GM19397 (cell line): ENCODE results near the gene TMEM229A.
"Not testable (repeated sequence)": the region's sequence is repeated elsewhere in the genome, so short reads cannot be mapped to it uniquely, and the experiment has no call there.

Source experiments
- ATAC-seq: cut with Tn5 transposase; IDR thresholded peaks from one replicate; pipeline ENCODE4 v1.9.1; 2021; ENCODE audit warnings: mild to moderate bottlenecking, moderate library complexity; ENCODE audit not compliant: unreplicated experiment

TMEM229A gene

GRCh38 chr7:124033095-124033806, 384 bp upstream of the TMEM229A start:
- ATAC-seq, result peak; percentile 33

DNA sequence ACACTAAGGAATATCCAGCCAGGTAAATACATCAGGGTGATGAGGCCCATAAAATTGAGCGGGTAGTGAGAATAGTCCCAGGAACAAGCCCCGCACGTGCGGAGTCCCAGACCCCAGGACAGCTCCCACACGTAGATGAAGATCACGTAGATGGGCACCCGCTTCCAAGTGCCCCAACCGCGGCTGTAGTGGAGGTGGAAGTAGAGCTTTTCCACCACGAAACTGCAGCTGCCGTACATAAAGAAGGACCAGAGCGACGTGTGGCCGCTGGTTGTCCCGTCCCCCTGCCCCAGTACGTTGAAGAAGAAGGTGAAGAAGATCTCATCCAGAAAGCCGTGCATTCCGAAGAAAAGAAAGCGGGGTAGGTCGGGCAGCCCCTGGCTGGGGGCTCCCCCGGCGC, 948 bp downstream of the TMEM229A start:
- ATAC-seq, result no peak

GRCh38 chr7:124031406-124031805, 1.5 kb downstream of the TMEM229A start:
- ATAC-seq, result no peak

DNA sequence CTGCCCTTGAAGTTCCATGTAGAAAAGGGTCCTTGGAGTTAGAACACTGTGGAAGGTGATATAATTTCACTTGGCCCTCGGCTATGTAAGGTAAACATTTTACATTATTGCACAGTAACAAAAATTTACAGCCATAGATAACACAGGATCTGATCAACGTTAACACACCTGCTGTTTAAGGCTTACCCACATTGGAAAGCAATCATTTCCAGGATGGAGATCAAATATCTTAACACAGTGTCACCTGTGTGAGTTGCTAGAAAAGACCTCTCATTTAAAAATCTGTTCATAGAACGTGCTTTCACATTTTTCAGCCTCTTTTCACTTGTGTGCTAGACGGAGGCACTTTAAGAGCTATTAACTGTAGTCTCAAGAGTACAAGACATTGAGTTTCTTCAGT, 1.9 kb downstream of the TMEM229A start:
- no peak for ATAC-seq

GRCh38 chr7:124029396-124030188, 3.3 kb downstream of the TMEM229A start:
- ATAC-seq, result no peak

GRCh38 chr7:124027236-124027635, 5.6 kb downstream of the TMEM229A start:
- ATAC-seq, result no peak

- ATAC-seq, result not testable (repeated sequence)
Observed at GRCh38 chr7:124024329-124024728, 8.5 kb downstream of the TMEM229A start.

DNA sequence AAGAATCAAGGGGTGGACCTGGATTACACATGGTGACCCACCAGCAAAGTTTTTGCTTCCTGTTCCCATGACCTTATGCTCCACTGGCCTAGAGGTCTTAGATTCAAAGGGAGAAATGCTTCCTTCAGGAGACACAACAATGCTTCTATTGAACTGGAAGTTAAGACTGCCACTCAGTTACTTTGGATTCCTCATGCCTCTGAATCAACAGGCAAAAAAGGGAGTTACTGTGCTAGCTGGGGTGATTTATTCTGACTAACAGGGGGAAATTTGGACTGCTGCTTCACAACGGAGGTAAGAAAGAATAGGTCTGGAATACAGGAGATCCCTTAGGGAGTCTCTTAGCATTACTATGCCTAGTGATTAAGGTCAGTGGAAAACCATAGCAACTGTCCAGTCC, 10.3 kb downstream of the TMEM229A start:
- ATAC-seq, result no peak

DNA sequence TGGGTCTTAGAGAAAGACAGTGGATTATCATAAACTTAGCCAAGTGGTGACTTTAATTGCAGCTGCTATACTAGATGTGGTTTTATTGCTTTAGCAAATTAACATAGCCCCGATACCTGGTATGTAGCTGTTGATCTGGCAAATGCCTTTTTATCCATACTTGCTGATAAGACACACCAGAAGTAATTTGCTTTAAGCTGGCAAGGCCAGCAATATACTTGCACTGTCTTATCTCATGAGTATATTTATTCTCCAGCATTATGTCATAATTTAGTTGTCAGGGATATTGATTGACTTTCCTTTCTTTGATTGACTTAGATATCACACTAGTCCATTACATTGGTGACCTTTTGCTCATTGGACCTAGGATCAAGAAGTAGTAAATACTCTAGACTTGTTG, 12.8 kb downstream of the TMEM229A start:
- ATAC-seq, result no peak

- ATAC-seq, result no peak
Observed at GRCh38 chr7:124013306-124013705, 19.6 kb downstream of the TMEM229A start.

DNA sequence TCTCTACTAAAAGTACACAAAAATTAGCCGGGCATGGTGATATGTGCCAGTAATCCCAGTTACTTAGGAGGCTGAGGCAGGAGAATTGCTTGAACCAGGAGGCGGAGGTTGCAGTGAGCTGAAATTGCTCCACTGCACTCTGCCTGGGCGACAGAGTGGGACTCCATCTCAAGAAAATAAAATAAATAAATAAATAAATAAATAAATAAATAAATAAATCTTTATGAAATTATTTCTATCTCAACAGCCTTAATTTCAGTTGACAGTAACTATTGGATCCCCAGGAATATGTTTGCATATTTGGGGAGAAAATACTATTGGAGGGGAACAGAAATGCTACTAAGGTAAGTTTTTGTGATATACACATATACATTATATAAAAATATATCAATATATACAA, 20.0 kb downstream of the TMEM229A start:
- ATAC-seq, result no peak

GRCh38 chr7:124009321-124009720, 23.5 kb downstream of the TMEM229A start:
- no peak for ATAC-seq

DNA sequence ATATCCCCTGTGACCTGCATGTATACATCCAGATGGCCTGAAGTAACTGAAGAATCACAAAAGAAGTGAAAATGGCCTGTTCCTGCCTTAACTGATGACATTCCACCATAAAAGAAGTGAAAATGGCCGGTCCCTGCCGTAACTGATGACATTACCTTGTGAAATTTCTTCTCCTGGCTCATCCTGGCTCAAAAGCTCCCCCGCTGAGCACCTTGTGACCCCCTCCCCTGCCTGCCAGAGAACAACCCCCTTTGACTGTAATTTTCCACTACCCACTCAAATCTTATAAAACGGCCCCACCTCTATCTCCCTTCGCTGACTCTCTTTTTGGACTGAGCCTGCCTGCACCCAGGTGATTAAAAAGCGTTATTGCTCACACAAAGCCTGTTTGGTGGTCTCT, 24.6 kb downstream of the TMEM229A start:
- ATAC-seq, result not testable (repeated sequence)

- no peak for ATAC-seq
Observed at GRCh38 chr7:123999703-124000102, 33.2 kb downstream of the TMEM229A start.

DNA sequence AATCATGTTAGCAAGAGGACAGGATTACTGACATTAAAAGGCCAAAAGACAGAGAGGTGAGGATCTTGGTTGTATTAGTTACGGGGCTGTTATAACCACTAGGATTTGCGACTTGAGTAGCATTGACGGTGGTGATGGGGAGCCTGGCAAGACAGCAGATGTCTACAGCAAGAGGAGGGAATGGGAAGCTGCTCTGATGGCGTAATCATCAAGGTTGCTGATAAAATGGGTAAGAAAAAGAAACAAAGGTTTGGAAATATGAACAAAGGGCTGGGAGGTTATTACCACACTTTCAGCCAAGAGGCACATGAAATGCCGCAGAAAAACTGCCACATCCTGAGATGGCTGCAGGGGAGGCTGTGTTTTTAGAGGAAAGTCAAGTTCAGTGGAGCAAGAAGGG, 33.9 kb downstream of the TMEM229A start:
- ATAC-seq, result no peak

DNA sequence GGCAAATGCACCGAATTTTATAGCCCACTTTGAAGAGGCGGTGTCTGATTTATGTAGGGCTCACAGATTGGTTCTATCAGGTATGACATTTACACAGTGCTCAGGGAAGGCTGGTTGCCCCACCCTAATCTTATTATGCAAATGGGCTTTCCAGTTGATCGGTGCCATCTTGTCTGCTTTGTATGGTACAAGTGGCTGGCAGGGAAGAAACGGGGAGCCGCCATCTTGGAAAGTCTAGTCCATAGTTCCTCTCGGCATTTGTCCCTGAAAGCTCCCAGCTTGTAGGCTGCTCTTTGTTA, 36.6 kb downstream of the TMEM229A start:
- ATAC-seq, result no peak

DNA sequence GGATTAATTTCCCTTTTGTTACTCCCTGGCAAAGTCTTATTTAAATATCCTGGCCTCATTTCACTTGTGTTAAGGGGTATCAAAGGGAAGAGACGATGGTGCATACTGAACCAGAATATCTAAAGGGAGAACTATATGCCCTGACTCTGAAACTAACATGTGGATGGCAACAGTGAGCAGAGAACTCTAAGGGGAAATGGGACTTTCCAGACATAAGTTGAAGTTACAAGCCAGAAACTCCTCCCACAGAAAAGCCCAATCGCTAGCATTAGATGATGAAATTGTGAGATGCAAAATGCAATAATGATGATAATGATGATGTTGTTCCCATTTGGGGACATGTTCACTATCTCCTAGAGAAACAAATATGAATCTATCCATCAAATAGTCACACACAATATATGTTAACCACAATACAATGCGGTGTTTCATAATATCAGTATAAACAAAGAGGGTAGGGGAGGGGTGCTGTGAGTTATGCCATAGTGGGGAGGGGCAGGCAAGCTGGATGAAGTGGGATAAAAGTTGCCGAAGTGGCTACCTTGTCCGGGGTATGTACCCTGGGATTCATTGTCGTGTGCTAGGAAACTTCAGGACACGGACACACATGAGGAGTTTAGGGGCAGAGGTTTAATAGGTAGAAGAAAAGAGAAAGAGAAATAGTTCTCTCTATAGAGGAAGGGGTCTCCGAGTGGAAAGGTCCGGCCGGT, 37.1 kb downstream of the TMEM229A start:
- ATAC-seq, result no peak

DNA sequence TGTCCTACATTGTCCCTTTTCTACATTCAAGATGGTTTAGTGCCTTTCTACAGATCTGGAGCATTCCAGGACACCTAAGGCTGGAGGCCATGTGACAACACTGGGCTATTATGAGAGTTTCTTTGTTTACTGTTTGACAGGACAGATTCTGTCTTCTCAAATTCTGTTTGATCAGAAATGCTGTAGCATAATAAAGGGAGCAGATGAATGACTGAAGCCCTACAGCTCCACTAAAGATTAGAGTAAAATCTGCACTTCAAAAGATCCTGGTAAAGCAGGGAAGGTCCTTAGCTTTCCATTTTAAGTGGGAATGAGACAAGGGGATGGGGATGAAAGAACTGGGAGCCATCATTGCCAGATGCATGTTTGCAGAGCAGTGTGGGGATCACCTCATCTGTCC, 38.4 kb downstream of the TMEM229A start:
- ATAC-seq, result no peak

GRCh38 chr7:123993996-123994395, 38.9 kb downstream of the TMEM229A start:
- no peak for ATAC-seq

GRCh38 chr7:123992913-123993518, 39.9 kb downstream of the TMEM229A start:
- ATAC-seq, result no peak

- no peak for ATAC-seq
Observed at GRCh38 chr7:123987445-123987844, 45.4 kb downstream of the TMEM229A start.
